GM19238 (cell line): ENCODE data around the gene TSPAN4.

Source experiments
- DNase-seq: peaks from one replicate; pipeline ENCODE4 v3.0.0; 2011; ENCODE audit warnings: low spot score; ENCODE audit not compliant: insufficient read length

The TSPAN4 gene

GRCh38 chr11:842370-843002, at the start of gene TSPAN4, which contains the start of gene POLR2L:
TSPAN4 (plus strand) TSS chr11:842852; CDS start chr11:850305, 7,453 bp downstream.
POLR2L (minus strand) TSS chr11:842529; CDS start chr11:842508, 21 bp downstream.
- peak; percentile 98 for DNase-seq

DNA sequence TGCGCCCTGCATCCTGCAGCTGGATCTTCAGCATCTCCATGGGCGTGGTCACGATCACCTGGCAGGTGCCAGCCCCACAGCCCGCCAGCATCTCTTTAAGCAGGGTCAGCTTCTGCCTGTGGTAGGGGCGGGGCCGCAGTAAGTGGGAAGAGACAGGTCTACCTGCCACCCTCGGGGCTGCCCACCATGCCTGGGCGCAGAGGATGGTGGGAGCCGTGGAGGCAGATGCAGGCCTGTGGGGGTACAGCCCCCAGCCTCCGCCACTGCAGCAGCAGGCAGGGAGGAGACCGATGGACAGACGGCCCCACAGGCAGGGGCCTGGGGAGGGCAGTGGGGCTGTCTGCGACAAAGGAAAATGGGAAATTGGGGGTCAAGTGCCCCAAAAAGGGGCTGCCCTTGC, 49.8 kb upstream of the TSPAN4 start:
- no peak for DNase-seq

- DNase-seq = no peak
Observed at GRCh38 chr11:793556-793955, 49.1 kb upstream of the TSPAN4 start.

DNA sequence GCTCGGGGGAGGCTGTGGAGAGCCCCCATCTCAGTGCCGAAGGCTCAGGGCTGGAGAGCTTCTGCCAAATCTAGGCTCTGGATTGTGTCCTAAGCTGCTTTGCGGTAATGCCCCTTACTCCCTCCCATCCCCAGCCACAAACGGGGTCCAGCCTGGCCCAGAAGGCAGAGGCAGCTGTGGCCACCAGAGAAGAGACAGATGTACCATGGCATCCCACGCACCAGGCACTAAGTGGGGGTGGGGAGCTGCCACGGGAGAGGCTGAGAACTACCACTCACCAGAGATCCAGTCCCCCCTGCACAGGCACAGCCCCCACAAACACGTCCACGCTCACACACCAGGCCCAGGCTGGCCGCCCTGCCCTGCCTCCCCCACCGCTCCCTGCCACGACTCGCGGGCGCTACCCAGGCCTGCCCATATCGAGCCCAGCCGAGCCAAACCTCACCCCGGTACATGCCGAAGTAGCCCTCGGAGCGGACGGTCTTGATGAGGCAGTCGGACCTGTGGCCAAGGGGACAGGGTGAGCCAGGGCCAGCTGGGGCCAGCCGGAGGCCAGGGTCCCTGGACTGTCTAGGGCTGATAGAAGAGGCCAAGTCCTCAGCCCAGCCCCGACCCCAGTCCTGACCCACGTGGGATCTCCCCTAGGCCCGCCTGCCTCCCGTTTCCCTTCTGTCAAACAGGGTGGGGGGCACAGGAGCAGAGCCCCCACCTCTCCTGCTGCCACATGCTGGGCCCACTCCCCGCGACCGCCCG, 48.5 kb upstream of the TSPAN4 start:
- DNase-seq = no peak

- no peak for DNase-seq
Observed at GRCh38 chr11:794766-795633, 47.7 kb upstream of the TSPAN4 start.

GRCh38 chr11:795634-796564, 46.8 kb upstream of the TSPAN4 start:
- peak; percentile 99 for DNase-seq

GRCh38 chr11:796565-797295, 45.9 kb upstream of the TSPAN4 start:
- DNase-seq = no peak

- DNase-seq = peak; percentile 96
Observed at GRCh38 chr11:797296-798092, 45.2 kb upstream of the TSPAN4 start.

DNA sequence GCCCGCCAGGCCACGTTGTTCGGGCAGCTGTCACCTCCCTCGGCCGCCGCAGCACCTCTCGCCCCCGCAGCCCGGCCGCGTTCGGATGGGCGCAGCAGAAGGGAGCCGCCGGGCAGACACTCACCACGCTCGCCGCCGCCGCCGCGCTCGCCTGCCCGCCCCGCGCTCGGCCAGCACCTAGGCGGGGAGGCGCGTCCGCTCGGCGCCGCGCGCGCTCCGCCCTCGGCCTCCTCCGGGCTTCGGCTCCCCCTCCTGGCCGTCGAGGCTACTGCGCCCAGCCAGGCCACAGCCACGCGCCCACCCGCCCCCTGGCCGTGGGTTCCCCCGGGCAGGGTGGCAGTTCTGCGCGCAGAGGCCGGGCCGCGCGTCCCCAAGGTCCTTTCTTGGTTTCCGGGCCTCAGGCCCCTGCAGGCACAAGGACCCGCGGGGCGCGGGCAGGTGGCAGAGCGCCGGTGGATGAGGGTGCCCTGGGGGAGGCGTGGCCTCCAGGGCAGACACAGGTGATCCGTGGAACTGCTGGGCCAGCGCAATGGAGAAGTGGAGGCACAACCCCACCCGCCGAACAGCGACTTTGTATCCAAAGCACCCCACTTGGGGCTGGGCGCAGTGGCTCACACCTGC, 44.4 kb upstream of the TSPAN4 start, which contains the start of gene SLC25A22:
Gene SLC25A22 (minus strand): TSS at position 189 of the 621 bp plus-strand sequence. CDS start 3,275 bp downstream, outside the sequence.
- DNase-seq = peak; percentile 99

DNA sequence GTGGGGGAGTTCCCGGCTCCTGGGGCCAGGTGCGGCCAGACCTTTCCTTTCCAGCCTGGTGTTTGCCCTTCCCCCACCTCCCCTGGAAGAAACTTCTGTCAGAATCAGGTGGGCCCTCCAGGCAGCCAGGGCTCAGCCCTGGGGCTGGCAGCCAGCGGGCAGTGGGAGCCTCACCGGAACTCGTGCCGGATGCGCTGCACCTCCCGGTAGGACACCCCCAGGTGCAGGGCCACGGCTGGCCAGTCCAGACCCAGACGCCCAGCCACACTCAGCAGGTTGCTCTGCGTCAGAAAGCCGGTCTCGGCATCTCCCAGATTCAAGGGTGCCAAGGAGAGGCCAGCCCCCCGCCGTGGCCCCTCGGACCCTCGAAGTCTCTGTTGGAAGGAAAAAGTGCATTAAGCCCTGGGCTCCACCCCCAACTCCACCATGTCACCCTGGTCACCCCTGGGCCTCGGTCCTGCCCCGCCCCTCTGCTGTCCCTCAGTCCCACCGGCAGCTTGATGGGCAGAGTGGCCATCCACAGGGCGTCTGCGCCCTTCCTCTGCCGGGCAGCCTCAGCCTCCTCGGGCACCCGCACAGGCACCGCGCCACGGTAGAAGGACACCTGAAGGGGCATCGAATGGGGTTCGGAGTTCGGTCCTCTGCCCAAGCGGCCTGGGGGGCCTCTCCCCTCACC, 42.9 kb upstream of the TSPAN4 start:
- no peak for DNase-seq

- DNase-seq = no peak
Observed at GRCh38 chr11:800473-800872, 42.2 kb upstream of the TSPAN4 start.

DNA sequence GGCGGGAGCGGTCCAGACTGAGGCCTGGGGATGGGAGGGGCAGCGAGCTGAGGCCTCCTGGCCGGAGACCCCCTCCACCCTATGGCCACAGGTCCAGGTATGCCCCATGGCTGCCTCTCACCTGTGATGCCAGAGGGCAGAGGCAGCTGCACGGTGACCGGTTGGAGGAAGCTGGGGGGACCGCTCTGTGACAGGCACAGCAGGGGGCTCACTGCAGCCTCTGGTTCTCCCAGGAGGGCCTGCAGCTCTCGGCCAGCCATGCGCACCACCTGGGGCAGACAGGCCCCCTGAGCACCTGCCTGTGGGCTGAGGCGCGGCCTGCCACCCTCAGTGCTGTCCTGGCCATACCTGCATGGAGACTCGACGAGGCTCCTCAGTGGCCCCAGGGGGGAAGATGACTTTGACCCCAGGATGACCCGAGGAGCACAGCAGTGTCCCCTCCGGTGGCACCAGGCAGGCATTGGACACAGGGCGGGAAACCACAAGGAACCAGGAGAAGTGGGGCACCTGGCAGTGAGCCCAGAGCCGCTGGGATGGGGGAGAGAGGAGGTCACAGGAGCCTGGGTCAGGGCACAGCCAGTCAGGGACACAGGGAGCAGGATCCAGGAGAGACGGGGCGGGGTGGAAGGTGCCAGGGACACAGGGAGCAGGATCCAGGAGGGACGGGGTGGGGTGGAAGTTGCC, 41.4 kb upstream of the TSPAN4 start:
- no peak for DNase-seq

GRCh38 chr11:802018-802617, 40.5 kb upstream of the TSPAN4 start:
- DNase-seq = no peak

GRCh38 chr11:802693-803466, 39.8 kb upstream of the TSPAN4 start:
- DNase-seq = no peak

DNA sequence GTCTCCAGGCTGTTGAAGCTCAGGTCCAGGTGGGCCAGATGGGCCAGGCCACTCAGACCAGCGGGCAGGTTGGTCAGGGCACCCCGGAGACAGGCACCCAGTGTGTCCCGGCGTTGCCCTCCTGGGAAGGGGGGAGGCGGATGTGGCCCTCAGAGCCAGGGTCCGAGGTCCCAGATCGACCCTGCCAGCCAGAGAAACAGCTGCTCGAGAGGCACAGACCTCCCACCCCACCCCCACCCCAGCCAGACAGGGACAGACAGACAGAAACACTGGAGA, 39.2 kb upstream of the TSPAN4 start:
- DNase-seq = no peak

DNA sequence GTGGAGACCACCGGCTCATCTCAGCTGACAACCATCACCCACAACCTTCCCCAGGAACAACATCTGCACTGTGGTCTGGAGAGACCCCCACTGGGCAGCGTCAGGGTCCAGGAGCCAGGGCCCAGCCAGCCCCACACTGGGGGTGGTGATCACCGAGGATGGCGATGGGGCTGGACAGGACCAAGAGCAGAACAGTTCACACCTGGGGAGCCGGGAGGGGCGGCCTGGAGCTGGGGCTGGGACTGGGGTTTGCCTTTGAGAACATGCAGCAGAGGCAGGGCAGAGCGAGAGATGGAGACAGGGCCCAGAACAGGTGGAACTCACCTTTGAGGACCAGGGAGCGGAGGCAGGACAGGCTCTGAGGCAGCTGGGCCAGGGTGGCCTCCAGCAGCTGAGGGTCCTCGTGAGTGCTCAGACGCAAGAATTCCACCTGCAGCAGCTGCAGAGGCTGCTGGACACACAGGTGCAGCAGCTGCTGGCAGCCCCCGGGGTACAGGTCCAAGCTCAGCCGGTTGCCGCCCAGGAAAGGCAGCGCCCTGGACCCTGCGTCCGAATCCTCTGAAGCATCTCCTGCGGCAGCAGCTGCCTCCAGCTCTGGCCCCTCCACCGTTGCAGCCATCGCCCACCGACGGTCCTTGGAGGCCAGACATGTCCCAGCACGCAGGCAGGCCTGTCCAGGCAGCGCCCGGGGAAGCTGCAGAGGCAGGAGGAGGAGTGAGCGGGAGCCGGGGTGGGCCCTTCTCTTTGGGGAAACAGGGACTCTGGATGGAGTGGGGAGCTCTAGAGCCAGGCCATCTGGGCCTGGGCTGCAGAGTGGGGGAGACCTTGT, 38.7 kb upstream of the TSPAN4 start:
- no peak for DNase-seq
